GM18867 (cell line): Measurements from ENCODE around the gene FBXL4.

ENCODE experiments used
- ATAC-seq: cut with Tn5 transposase; IDR thresholded peaks from one replicate; pipeline ENCODE4 v1.9.1; 2021; ENCODE audit warnings: mild to moderate bottlenecking, moderate library complexity; ENCODE audit not compliant: unreplicated experiment

The FBXL4 gene

DNA sequence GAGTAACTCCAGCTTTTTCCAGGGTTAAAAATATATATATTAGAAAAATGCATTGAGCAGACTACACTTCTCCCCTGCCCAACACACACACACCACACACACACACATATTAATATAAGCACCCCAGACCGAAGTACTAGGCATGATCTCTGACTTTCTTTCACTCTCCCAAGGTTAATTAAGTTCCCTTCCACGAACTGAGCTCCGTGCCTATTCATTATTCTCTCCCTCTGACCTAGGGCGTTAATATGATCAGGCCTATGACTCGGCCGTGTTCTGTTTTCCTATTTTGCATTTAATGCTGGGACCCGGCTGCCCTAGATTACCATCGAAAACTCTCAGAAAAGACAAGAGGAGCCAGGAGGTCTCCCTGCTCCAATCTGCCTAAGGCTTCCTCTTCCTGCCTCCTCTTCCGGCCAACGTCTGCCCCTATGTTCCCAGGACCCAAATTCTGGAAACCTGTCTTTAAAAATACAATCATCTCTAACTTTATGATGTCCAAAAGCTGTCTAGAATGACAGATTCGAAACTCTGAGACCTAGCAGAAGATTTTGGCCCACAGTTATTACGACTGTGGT, 119.4 kb downstream of the FBXL4 start:
- ATAC-seq: no peak

DNA sequence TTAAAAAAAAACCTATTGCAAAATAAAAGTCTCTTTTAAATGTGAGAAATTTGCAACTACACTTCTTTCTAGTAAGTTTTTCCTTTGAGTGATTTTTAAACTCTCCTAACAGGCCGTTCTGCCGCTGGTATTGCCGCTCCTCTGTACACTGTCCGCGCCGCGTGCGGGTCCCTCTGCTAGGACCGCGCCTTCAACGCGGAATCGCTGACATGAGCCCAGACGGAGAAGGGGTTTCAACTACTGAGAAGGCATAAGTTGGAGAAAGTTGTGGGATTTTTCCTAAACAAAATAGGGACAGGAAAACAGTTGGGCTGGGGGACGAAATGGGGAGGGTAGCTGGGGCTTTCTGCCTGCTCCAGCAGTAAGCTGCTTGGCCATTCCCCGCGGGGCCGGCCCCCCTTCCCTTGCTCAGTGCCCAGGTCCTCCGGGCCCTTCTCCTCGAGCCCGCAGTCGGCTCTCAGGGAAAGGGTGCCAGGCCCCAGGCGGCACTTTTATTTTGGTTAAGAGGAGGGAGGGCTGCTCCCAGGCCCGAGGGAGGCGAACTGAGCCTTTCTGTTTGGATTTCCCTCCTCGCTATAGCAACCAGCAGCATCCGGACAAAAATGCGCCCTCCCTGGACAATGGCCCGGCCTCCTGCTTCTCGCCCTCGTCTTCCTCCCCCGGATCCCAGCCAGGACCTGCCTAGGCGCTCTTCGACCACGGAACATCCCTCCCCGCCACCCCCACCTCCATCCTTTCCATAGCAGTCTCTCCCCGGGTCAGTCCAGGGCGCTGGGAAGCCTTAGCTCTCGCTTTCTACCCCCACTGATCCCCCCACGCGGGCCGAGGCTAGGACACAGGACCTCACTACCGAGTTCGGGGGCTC, 120.2 kb downstream of the FBXL4 start:
- no peak for ATAC-seq

DNA sequence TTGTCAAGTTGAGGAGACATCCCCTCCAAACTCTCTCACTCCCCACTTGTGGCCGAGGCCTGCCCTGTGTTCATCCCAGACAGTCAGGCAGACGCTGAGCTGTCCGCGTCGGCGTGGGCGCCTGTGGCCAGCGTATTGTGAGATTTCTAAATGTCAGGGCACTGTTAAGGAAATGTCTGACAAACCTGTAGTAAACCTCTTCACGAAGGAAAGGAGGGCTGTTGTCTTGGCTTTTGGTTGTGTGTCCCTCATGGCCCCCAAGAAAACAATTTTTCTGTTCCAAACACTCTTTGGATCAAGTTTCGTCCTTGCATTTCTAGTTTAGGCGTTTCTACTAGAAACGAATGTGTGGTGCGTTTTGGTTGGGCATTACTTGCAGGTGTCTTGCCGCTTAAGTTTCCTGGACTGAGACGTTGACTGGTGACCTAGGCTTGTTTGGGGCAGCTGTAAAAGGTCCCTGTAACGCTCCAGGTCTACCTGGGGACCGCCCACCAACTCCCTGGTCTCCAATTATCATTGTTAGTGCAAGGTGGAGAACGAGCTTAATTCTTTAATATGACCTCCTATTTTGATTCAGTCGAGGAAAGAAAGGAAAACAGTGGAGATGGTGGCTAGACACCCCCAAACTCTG, 122.0 kb downstream of the FBXL4 start:
- ATAC-seq: no peak

DNA sequence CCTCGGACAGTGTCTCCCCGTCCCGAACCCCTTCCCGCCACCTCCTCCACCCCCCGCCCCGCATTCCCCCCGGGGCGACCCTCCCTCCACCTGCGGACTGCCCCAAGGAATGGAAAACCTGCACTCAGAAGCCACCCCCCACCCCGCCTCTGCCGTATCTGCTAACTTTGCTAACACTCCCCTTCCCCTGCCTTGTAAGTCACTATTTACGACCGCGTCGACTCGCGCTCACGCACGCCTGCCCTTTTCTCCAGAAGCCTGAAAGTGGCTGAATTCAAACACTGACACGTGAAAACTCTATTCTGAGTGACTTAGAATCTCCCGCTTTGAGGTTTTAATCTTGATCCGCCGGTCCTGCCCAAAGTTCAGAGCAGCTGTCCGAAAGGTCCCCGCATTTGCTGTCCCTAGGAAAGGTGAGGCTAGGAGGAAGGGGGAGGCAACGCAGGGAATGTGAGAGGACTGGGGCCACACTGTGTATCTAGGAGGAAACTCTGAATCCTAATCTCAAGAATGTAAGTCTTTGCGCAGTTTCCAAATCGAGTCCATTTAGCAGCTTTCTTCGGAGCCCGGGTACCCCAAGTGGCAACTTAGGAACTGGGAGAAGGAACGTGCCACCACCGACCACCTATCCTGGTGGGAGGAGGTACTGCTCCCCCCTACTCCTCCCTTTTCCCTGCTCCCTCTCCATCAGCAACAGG, 122.7 kb downstream of the FBXL4 start:
- no peak for ATAC-seq

DNA sequence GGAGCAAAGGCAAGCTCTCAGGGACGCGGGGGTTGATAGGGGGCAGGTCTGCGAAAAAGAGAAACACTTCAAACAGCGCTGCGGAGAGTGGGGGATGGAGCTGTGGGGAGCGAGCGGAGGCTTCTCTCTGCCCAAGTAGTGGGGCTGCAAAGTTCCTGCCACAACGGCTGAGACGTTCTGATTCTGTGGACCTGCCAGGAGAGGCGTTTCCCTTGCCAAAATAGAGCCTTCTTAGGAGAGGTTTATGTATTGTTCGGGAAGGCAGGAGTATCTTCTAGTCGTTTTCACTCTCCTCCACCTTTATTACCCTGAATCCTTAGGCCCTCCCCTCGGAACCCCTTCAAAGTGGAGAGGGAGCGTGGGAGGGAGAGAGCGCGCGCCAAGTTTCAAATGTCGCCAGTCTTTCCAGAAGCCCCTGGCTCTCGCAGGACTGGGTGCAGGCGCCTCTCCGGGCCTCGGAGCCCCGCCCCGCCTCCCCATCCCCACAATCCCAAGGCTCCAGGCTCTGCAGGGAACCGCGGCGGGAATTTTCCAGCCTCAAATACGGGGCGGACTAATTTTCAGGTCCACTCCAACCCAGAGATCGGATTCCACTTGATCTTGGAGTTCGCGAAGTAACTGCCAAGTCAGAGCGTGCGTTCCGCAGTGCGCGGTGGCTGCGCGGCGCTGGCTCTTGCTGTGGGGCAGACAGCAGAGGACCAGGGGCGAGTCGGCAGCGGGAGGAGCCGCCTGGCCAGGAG, 123.4 kb downstream of the FBXL4 start:
- ATAC-seq: no peak

DNA sequence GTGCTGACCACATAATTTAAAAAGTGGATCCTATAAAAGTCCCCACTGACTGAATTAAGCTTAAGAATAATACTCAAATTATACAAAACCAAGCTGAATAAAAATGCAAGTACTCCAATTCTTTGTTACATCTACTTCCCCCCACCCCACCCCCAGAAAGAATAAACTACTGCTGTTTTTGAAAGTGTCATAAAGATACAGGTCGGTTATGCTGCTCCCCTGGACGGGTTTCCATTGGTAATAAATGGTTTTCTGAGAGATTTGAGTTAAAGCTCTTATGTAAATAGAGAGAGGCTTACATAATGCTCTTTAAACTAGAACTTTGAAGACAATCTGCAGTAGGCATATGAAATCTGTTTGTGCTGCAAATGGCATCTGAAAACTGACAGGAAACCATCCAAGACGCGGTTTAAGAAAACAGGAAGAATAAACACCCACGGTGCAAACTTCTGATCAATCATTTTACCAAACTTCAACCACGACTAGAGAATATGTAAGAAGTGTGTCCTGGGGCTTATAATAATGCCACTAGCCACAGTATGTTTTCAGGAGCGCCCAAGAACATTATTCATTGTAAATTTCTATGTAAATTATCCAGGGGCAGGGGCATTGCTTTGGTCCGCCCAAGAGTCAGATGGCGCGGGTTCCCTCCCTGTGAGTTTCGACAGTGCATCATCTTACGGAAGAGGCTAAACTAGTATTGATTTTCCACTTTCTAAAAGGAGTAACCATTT, 124.2 kb downstream of the FBXL4 start:
- no peak for ATAC-seq

DNA sequence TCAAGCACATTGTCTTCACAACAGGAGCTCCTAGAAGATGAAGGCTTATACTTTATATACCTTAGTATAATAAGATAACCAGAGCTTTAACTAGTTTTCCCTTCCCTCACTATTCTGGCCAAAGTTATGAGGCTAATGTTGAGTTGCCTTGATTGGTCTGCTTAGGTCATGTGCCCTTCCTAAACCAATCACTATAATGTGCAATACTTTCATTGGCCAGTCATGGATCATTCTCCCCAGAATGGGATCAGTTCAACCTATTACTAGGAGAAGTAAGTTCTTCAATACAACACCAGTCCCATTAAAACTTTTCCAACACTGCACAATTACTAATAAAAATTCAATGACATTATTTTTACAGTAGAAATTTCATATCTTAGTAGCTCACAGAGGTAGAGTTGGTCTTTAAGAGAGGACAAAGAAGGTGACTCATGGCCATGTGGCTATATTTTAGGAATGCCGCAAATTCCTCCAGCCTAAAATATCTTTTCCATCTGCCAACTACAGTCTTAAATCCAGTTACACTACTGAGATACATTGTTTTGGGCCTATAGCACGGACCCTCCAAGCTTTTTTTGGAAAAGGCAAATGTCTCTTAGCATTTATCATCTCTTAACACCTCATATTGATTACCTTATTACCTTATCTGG, 125.9 kb downstream of the FBXL4 start:
- ATAC-seq: no peak
